Stomach (tissue), 9 donors: ENCODE results near the gene CHRM4. TPM values are rescaled to one million over a fixed set of nuclear protein-coding genes. Genes with fewer than 3 reads are reported as not detected.

ENCODE experiments used
- DNase-seq, 2 donors: peaks; one replicate each; pipeline versions ENCODE4 v3.0.0 to v3.0.0-alpha.2; 2013 to 2019
- H3K27ac ChIP-seq, 5 donors: fragments of 200-600 bp in 4 of 5; sonication (generic) in 4 of 5; one replicate each; pipeline ENCODE4 v1.5.1; 2013 to 2019; ENCODE audit warnings: mild to moderate bottlenecking in 1 of 5, moderate library complexity in 1 of 5
- H3K27me3 ChIP-seq, 3 donors: fragments of 200-600 bp; sonication (generic); one replicate each; pipeline ENCODE4 v1.5.1; 2017 to 2019; ENCODE audit warnings: mixed run types in 1 of 3
- H3K36me3 ChIP-seq, 4 donors: fragments of 200-600 bp; sonication (generic); 1 replicate in 3 of 4; 2 replicates in 1 of 4; pipeline ENCODE4 v1.5.1; 2016 to 2019
- H3K4me1 ChIP-seq, 4 donors: fragments of 200-600 bp; sonication (generic); one replicate each; pipeline ENCODE4 v1.5.1; 2016 to 2019
- H3K4me3 ChIP-seq, 4 donors: fragments of 200-600 bp; sonication (generic) in 3 of 4; one replicate each; pipeline ENCODE4 v1.5.1; 2016 to 2019; ENCODE audit warnings: mild to moderate bottlenecking in 1 of 4
- H3K9me3 ChIP-seq, 4 donors: fragments of 200-600 bp; sonication (generic); one replicate each; pipeline ENCODE4 v1.5.1; 2016 to 2019
- CTCF ChIP-seq, 7 experiments: fragments of 450-650 bp in 4 of 7; fragments of 200-600 bp in 3 of 7; sonication (generic) in 3 of 7; IDR thresholded peaks; one replicate each; pipeline ENCODE4 v1.5.1; 2016 to 2019; ENCODE audit warnings: antibody characterized with exemption in 7 of 7, control low read depth in 2 of 7, mild to moderate bottlenecking in 1 of 7
- EP300 ChIP-seq: sonication (generic); formaldehyde crosslinking; IDR thresholded peaks from one replicate; pipeline ENCODE4 v1.6.1; 2017; ENCODE audit warnings: antibody characterized with exemption
- POLR2A ChIP-seq, 4 donors: fragments of 450-650 bp; IDR thresholded peaks; one replicate each; pipeline ENCODE4 v1.6.1; 2016; ENCODE audit warnings: antibody characterized with exemption in 4 of 4, control low read depth in 2 of 4, mild to moderate bottlenecking in 1 of 4, moderate library complexity in 1 of 4
- POLR2AphosphoS5 ChIP-seq, 3 donors: sonication (generic); formaldehyde crosslinking; IDR thresholded peaks; one replicate each; pipeline ENCODE4 v1.6.1; 2016; ENCODE audit warnings: antibody characterized with exemption in 3 of 3
- WGBS, 5 donors: extraction: QIAGEN DNeasy Blood & Tissue Kit in 3 of 5; methylation state at CpG; one replicate each; pipeline versions ENCODE4 v1.1.5 to v1.1.7; 2013 to 2018; 5-methylcytosine and 5-hydroxymethylcytosine counted together
- intact Hi-C: fragments of 100-400 bp; cut with DNase I; formaldehyde crosslinking; loops from one replicate; pipeline ENCODE4 v1.15.1; 2023; ENCODE audit warnings: low total_unique reads
- polyA plus RNA-seq, 3 donors: library from polyadenylated mRNA; stranded (reverse); fragments of 200-250 nt; gene quantifications; one replicate each; pipeline ENCODE4 v1.2.3, GENCODE V29; 2013
- total RNA-seq, 5 donors: library from RNA; depleted of rRNA; stranded (reverse); fragments of >200 nt; gene quantifications; one replicate each; pipeline versions ENCODE4 v1.1.0 to v1.2.3, GENCODE V29; 2014 to 2016
- donor health status: healthy with polysubstance abuse.
- donor health status: Bipolar disorder and iron deficiency.
- donor health status: healthy.

Gene CHRM4
- total and polyA plus RNA-seq, 8 donors = 0.37 to 2.8 TPM; not detected in 6

GRCh38 chr11:46426233-46426991 lies 34.8 kb upstream of the CHRM4 start:
- TF ChIP-seq CTCF (IDR thresholded peaks at IDR 0.05) (no peak), EP300 (no peak), POLR2AphosphoS5 (IDR thresholded peaks at IDR 0.05) (no peak), POLR2A (IDR thresholded peaks at IDR 0.05) (no peak)
- no peak for DNase-seq
- Histone ChIP-seq H3K9me3 (no peaks in the 10 kb centered on the region), H3K4me3 (no peak overlapping the region), H3K36me3 (peaks cover 9 to 81% (median 71%) of the 10 kb centered on the region in 4 donors), H3K27me3 (no peaks in the 10 kb centered on the region), H3K27ac (no peak overlapping the region), H3K4me1 (peaks cover 0 to 3% (median 0%) of the 10 kb centered on the region in 4 donors)
- intact Hi-C loops = loop anchor here (10.0 kb wide), 1 partner anchor 1028 kb away; no protein-coding TSS in a partner anchor
- 88 to 94% (median 90%) methylated on average over 4 of the region's 4 CpGs for WGBS, 5 donors

GRCh38 chr11:46422588-46422987 lies 31.0 kb upstream of the CHRM4 start:
- Histone ChIP-seq H3K4me3 (no peak overlapping the region), H3K36me3 (peaks cover 0 to 63% (median 59%) of the 10 kb centered on the region in 4 donors), H3K4me1 (peaks cover 0 to 7% (median 0%) of the 10 kb centered on the region in 4 donors), H3K9me3 (no peaks in the 10 kb centered on the region), H3K27me3 (no peaks in the 10 kb centered on the region), H3K27ac (no peak overlapping the region)
- TF ChIP-seq POLR2A (IDR thresholded peaks at IDR 0.05) = no peak
- no peak for TF ChIP-seq POLR2AphosphoS5 (IDR thresholded peaks at IDR 0.05)
- TF ChIP-seq EP300 = no peak
- TF ChIP-seq CTCF (IDR thresholded peaks at IDR 0.05) = no peak
- intact Hi-C loops = loop anchor here (10.0 kb wide), 1 partner anchor 1032 kb away; no protein-coding TSS in a partner anchor
- 60 to 70% (median 67%) methylated on average over 7 of the region's 7 CpGs for WGBS, 5 donors
- DNase-seq = no peak

- peaks cover 6 to 67% (median 60%) of the 10 kb centered on the region in 4 donors for H3K36me3 ChIP-seq
- 63 to 73% (median 66%) methylated on average over 8 of the region's 8 CpGs for whole genome bisulfite sequencing, 5 donors
- H3K27ac ChIP-seq = no peak overlapping the region
- TF ChIP-seq EP300 (no peak), CTCF (IDR thresholded peaks at IDR 0.05) (no peak), POLR2AphosphoS5 (IDR thresholded peaks at IDR 0.05) (no peak), POLR2A (IDR thresholded peaks at IDR 0.05) (no peak)
- H3K4me3 ChIP-seq = no peak overlapping the region
- intact Hi-C loops = loop anchor here (10.0 kb wide), 1 partner anchor 1033 kb away; no protein-coding TSS in a partner anchor
- H3K27me3 ChIP-seq = no peaks in the 10 kb centered on the region
- H3K9me3 ChIP-seq = no peaks in the 10 kb centered on the region
- peak in 1 of 2 donors; percentile 41 for DNase-seq
- peaks cover 0 to 7% (median 0%) of the 10 kb centered on the region in 4 donors for H3K4me1 ChIP-seq
Measured at GRCh38 chr11:46421257-46421880, 29.8 kb upstream of the CHRM4 start.

GRCh38 chr11:46420513-46420912 lies 28.9 kb upstream of the CHRM4 start:
- no peak for TF ChIP-seq CTCF (IDR thresholded peaks at IDR 0.05)
- no peak for TF ChIP-seq EP300
- no peak for TF ChIP-seq POLR2A (IDR thresholded peaks at IDR 0.05)
- no peak for TF ChIP-seq POLR2AphosphoS5 (IDR thresholded peaks at IDR 0.05)
- intact Hi-C loops = loop anchor here (10.0 kb wide), 1 partner anchor 1034 kb away; no protein-coding TSS in a partner anchor
- Histone ChIP-seq H3K4me3 (no peak overlapping the region), H3K9me3 (no peaks in the 10 kb centered on the region), H3K27ac (no peak overlapping the region), H3K36me3 (peaks cover 14 to 67% (median 61%) of the 10 kb centered on the region in 4 donors), H3K4me1 (peaks cover 0 to 7% (median 0%) of the 10 kb centered on the region in 4 donors), H3K27me3 (no peaks in the 10 kb centered on the region)
- WGBS, 5 donors = 87 to 100% (median 97%) methylated on average over 1 of the region's 1 CpG
- DNase-seq = no peak
